Stomach (tissue), 9 donors: Measurements from ENCODE around the gene PAN3. TPM values are rescaled to one million over a fixed set of nuclear protein-coding genes. Genes with fewer than 3 reads are reported as not detected.
"Not testable (repeated sequence)": the region's sequence is repeated elsewhere in the genome, so short reads cannot be mapped to it uniquely, and the experiment has no call there.

Experiments used
- DNase-seq, 2 donors: peaks; one replicate each; pipeline versions ENCODE4 v3.0.0 to v3.0.0-alpha.2; 2013 to 2019
- H3K27ac ChIP-seq, 5 donors: fragments of 200-600 bp in 4 of 5; sonication (generic) in 4 of 5; one replicate each; pipeline ENCODE4 v1.5.1; 2013 to 2019; ENCODE audit warnings: mild to moderate bottlenecking in 1 of 5, moderate library complexity in 1 of 5
- H3K27me3 ChIP-seq, 3 donors: fragments of 200-600 bp; sonication (generic); one replicate each; pipeline ENCODE4 v1.5.1; 2017 to 2019; ENCODE audit warnings: mixed run types in 1 of 3
- H3K36me3 ChIP-seq, 4 donors: fragments of 200-600 bp; sonication (generic); 1 replicate in 3 of 4; 2 replicates in 1 of 4; pipeline ENCODE4 v1.5.1; 2016 to 2019
- H3K4me1 ChIP-seq, 4 donors: fragments of 200-600 bp; sonication (generic); one replicate each; pipeline ENCODE4 v1.5.1; 2016 to 2019
- H3K4me3 ChIP-seq, 4 donors: fragments of 200-600 bp; sonication (generic) in 3 of 4; one replicate each; pipeline ENCODE4 v1.5.1; 2016 to 2019; ENCODE audit warnings: mild to moderate bottlenecking in 1 of 4
- H3K9me3 ChIP-seq, 4 donors: fragments of 200-600 bp; sonication (generic); one replicate each; pipeline ENCODE4 v1.5.1; 2016 to 2019
- EP300 ChIP-seq: sonication (generic); formaldehyde crosslinking; IDR thresholded peaks from one replicate; pipeline ENCODE4 v1.6.1; 2017; ENCODE audit warnings: antibody characterized with exemption
- POLR2A ChIP-seq, 4 donors: fragments of 450-650 bp; IDR thresholded peaks; one replicate each; pipeline ENCODE4 v1.6.1; 2016; ENCODE audit warnings: antibody characterized with exemption in 4 of 4, control low read depth in 2 of 4, mild to moderate bottlenecking in 1 of 4, moderate library complexity in 1 of 4
- POLR2AphosphoS5 ChIP-seq, 3 donors: sonication (generic); formaldehyde crosslinking; IDR thresholded peaks; one replicate each; pipeline ENCODE4 v1.6.1; 2016; ENCODE audit warnings: antibody characterized with exemption in 3 of 3
- WGBS, 5 donors: extraction: QIAGEN DNeasy Blood & Tissue Kit in 3 of 5; methylation state at CpG; one replicate each; pipeline versions ENCODE4 v1.1.5 to v1.1.7; 2013 to 2018; 5-methylcytosine and 5-hydroxymethylcytosine counted together
- intact Hi-C: fragments of 100-400 bp; cut with DNase I; formaldehyde crosslinking; loops from one replicate; pipeline ENCODE4 v1.15.1; 2023; ENCODE audit warnings: low total_unique reads
- polyA plus RNA-seq, 3 donors: library from polyadenylated mRNA; stranded (reverse); fragments of 200-250 nt; gene quantifications; one replicate each; pipeline ENCODE4 v1.2.3, GENCODE V29; 2013
- total RNA-seq, 5 donors: library from RNA; depleted of rRNA; stranded (reverse); fragments of >200 nt; gene quantifications; one replicate each; pipeline versions ENCODE4 v1.1.0 to v1.2.3, GENCODE V29; 2014 to 2016
- TF ChIP-seq, protein P1 (sequence below), 7 experiments: fragments of 450-650 bp in 4 of 7; fragments of 200-600 bp in 3 of 7; sonication (generic) in 3 of 7; IDR thresholded peaks; one replicate each; pipeline ENCODE4 v1.5.1; 2016 to 2019; ENCODE audit warnings: antibody characterized with exemption in 7 of 7, control low read depth in 2 of 7, mild to moderate bottlenecking in 1 of 7
- donor health status: healthy with polysubstance abuse.
- donor health status: Bipolar disorder and iron deficiency.
- donor health status: healthy.

Gene PAN3
- total and polyA plus RNA-seq, 8 donors: 3.9 to 68.1 (median 26.0) TPM

DNA sequence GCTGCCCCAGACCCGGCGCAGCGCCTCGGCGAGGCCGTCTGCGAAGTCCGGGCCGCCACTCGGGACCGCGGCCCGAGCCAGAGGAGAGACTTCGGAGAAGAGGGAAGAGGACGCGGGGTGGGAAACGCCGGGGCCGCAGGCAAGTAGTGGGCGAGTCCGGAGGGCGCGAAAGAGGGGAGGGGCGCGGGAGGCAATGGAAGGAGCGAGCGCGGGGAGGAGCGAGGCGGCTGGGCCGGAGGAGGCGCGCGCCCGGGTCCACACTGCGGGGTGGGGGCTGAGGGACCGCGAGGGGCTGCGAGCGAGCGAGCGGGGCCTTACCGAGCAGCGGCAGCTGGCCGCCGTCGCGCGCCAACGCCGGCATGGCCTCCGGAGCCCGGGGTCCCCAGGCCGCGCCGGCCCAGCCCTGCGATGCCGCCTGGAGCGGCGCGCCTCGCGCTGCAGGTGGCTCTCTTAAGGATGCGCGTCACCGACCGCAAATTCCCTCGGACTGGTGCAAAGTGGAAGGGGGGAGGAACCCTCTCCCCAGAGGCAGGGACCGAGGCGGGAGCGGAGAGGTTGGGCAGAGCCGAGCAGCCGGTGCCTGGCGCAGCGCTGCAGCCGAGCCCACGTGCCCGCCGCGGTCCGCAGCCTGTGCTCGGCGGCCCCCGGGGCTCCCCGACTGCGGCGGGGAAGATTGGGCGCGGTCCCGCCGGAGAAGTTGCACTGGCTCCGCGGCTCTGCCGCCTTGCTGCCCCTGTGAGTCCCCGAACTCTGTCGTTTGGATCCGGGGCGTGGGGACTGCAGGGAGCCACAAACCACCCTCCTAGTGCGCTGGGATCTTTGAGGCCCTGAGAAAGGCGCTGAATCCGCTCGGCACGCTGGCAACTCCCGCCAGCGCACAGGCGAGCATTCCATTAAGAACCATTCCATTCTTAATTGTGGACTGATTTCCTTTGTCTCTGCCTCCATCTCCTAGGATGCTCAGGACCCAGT lies 37.9 kb upstream of the PAN3 start, which contains the start of gene FLT3:
Gene FLT3 (minus strand): TSS at position 427 of the 972 bp plus-strand sequence. CDS start 66 bp downstream, at position 361.
- Histone ChIP-seq H3K36me3 (no peaks in the 10 kb centered on the region), H3K27me3 (peaks cover 21 to 78% (median 51%) of the 10 kb centered on the region in 3 donors), H3K9me3 (peaks cover 0 to 3% (median 0%) of the 10 kb centered on the region in 4 donors), H3K27ac (no peak within 1 kb of the TSS), H3K4me1 (peaks cover 12 to 15% (median 14%) of the 10 kb centered on the region in 4 donors), H3K4me3 (peak within 1 kb of the TSS; percentile 43 to 56 (median 48))
- intact Hi-C loops: no loop called here
- TF ChIP-seq, protein P1, sequence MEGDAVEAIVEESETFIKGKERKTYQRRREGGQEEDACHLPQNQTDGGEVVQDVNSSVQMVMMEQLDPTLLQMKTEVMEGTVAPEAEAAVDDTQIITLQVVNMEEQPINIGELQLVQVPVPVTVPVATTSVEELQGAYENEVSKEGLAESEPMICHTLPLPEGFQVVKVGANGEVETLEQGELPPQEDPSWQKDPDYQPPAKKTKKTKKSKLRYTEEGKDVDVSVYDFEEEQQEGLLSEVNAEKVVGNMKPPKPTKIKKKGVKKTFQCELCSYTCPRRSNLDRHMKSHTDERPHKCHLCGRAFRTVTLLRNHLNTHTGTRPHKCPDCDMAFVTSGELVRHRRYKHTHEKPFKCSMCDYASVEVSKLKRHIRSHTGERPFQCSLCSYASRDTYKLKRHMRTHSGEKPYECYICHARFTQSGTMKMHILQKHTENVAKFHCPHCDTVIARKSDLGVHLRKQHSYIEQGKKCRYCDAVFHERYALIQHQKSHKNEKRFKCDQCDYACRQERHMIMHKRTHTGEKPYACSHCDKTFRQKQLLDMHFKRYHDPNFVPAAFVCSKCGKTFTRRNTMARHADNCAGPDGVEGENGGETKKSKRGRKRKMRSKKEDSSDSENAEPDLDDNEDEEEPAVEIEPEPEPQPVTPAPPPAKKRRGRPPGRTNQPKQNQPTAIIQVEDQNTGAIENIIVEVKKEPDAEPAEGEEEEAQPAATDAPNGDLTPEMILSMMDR (IDR thresholded peaks at IDR 0.05): no peak
- DNase-seq: peak; percentile 37 to 73
- WGBS, 5 donors: 0 to 2% (median 1%) methylated on average over 29 to 106 of the region's 106 CpGs

DNA sequence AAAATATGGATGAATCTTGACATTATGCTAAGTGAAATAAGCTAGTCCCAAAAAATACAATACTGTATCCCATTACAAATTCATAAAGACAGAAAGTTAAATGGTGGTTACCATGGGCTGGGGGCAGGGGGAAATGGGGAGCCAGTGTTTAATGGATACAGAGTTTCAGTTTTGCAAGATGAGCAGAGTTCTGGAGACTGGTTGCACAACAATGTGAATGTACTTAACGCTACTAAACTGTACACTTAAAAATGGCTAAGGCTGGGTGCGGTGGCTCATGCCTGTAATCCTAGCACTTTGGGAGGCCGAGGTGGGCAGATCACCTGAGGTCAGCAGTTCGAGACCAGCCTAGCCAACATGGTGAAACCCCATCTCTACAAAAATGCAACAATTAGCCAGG lies 36.5 kb upstream of the PAN3 start:
- H3K36me3 ChIP-seq, intact Hi-C loops, H3K9me3 ChIP-seq, H3K4me3 ChIP-seq, DNase-seq, H3K27ac ChIP-seq: not testable (repeated sequence)
- peaks cover 21 to 65% (median 46%) of the 10 kb centered on the region in 3 donors for H3K27me3 ChIP-seq
- WGBS, 5 donors: 71 to 87% (median 82%) methylated on average over 4 of the region's 4 CpGs
- peaks cover 12 to 15% (median 14%) of the 10 kb centered on the region in 4 donors for H3K4me1 ChIP-seq

DNA sequence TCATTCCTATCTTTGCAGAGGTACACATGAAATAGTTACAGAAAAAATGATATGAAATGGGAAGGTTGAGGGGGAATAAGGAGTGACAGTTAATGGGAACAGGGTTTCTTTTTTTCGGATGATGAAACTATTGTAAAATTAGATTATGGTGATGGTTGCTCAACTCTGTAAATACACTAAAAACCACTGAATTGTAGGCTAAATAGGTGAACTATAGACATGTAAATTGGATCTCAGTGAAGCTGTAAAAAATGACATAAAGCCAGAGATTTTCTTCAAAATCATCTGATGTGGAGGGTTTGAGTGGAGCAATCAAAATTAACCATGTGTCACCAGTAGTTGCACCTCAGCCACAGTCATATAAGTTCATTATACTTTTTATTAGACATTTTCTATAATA lies 31.4 kb upstream of the PAN3 start:
- intact Hi-C loops: no loop called here
- H3K9me3 ChIP-seq: no peaks in the 10 kb centered on the region
- H3K4me3 ChIP-seq: no peak overlapping the region
- DNase-seq: no peak
- H3K27me3 ChIP-seq: peaks cover 3 to 16% (median 12%) of the 10 kb centered on the region in 3 donors
- 46 to 81% (median 61%) methylated on average over 1 of the region's 1 CpG for WGBS, 5 donors
- TF ChIP-seq, protein P1 (IDR thresholded peaks at IDR 0.05): no peak
- TF ChIP-seq EP300: no peak
- TF ChIP-seq POLR2A (IDR thresholded peaks at IDR 0.05): no peak
- TF ChIP-seq POLR2AphosphoS5 (IDR thresholded peaks at IDR 0.05): no peak
- H3K4me1 ChIP-seq: no peaks in the 10 kb centered on the region
- H3K27ac ChIP-seq: no peak overlapping the region
- no peaks in the 10 kb centered on the region for H3K36me3 ChIP-seq

DNA sequence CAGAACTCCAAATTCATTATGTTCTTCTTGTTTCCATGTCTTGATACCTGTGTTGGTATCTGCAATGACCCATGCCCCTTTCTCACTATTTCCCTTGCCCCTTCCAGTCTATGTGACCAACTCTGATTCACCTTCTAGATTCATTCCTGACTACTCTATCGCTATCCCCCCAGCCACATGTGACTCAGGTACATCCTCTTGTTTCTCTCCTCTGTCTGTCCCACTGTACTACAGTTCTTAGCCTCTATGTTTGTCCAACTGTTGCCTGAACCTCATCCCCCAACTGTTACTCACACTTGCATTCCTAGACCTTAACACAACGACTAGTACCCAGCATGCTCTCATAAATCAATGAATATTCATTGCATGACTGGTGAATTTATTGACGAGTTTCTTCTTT lies 27.9 kb upstream of the PAN3 start:
- H3K4me1 ChIP-seq: no peaks in the 10 kb centered on the region
- intact Hi-C loops: no loop called here
- no peak overlapping the region for H3K27ac ChIP-seq
- WGBS, 5 donors: 77 to 87% (median 80%) methylated on average over 3 of the region's 3 CpGs
- no peaks in the 10 kb centered on the region for H3K9me3 ChIP-seq
- H3K36me3 ChIP-seq: no peaks in the 10 kb centered on the region
- H3K4me3 ChIP-seq: no peak overlapping the region
- TF ChIP-seq EP300: no peak
- TF ChIP-seq POLR2AphosphoS5 (IDR thresholded peaks at IDR 0.05): no peak
- TF ChIP-seq, protein P1 (IDR thresholded peaks at IDR 0.05): no peak
- TF ChIP-seq POLR2A (IDR thresholded peaks at IDR 0.05): no peak
- no peak for DNase-seq
- H3K27me3 ChIP-seq: no peaks in the 10 kb centered on the region

DNA sequence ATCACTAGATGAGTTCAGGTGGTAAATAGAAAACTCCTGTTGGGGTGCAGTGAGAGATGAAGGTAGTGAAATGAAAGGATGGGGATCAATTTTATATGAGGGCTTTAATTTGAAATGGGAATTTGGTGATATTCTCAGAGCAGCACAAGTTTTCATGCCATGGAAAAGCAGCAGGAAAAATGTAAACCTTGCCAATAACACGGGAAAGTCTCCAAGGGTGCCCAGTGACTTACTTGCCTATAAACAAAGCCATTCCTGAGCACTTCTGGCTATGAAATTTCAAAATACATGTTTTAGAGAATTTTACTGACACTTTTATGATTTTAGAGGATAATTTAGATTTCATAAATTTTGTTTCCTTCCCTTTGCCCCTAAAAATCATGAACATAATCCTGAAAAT lies 21.6 kb upstream of the PAN3 start:
- TF ChIP-seq POLR2A (IDR thresholded peaks at IDR 0.05): no peak
- TF ChIP-seq, protein P1 (IDR thresholded peaks at IDR 0.05): no peak
- no peak for TF ChIP-seq EP300
- TF ChIP-seq POLR2AphosphoS5 (IDR thresholded peaks at IDR 0.05): no peak
- no peak overlapping the region for H3K27ac ChIP-seq
- DNase-seq: no peak
- no peaks in the 10 kb centered on the region for H3K9me3 ChIP-seq
- H3K4me1 ChIP-seq: no peaks in the 10 kb centered on the region
- H3K4me3 ChIP-seq: no peak overlapping the region
- peaks cover 0 to 13% (median 0%) of the 10 kb centered on the region in 3 donors for H3K27me3 ChIP-seq
- H3K36me3 ChIP-seq: no peaks in the 10 kb centered on the region
- intact Hi-C loops: no loop called here
- 43 to 77% (median 64%) methylated on average over 1 of the region's 1 CpG for WGBS, 5 donors
